ENCODE measurements around the gene GAS7. TPM values are rescaled to one million over a fixed set of nuclear protein-coding genes. Genes with fewer than 3 reads are reported as not detected.

Gene GAS7
- total RNA-seq, 1 donor from 2014 or later = 2.9 TPM

DNA sequence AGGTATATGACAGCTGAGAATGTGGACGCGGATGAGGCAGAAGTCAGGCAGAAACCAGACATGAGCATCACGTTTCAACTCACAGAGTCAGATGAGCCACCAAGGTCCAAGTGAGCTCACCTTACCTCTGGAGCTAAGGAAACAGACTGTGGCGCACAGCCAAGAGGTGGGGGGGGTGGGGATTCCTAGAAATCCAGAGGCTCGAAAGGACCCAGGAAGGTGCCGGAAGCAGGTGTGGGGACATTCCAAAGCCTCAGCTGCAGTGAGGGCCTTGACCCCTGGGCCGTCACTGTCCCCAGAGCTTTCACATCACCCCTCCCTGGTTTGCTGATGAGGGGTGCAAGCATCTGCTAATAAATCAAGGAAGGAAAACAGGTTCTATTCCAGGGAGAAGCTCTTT, 264.1 kb downstream of the GAS7 start:
- no peaks in the 10 kb centered on the region for H3K27me3 ChIP-seq
- Mint-ChIP-seq H3K27ac (no peak overlapping the region), H3K4me3 (no peak overlapping the region), H3K36me3 (peaks cover 2% of the 10 kb centered on the region), H3K4me1 (peaks cover 3% of the 10 kb centered on the region), H3K27me3 (ENCODE audit: insufficient read depth, low read depth) (peaks cover 4% of the 10 kb centered on the region), H3K9me3 (no peaks in the 10 kb centered on the region)
- no peaks in the 10 kb centered on the region for H4K20me1 ChIP-seq (ENCODE audit: low read depth)
- H3K9me3 ChIP-seq (ENCODE audit: low read depth) = no peaks in the 10 kb centered on the region
- H3K4me1 ChIP-seq = peaks cover 11% of the 10 kb centered on the region
- H3K36me3 ChIP-seq = no peaks in the 10 kb centered on the region
- H3K4me2 ChIP-seq = no peak overlapping the region
- no peak overlapping the region for H2AFZ ChIP-seq (replicated peaks)
- no peak overlapping the region for H3K9ac ChIP-seq
- TF ChIP-seq EZH2 (IDR thresholded peaks at IDR 0.05) = no peak
- TF ChIP-seq, protein P1, sequence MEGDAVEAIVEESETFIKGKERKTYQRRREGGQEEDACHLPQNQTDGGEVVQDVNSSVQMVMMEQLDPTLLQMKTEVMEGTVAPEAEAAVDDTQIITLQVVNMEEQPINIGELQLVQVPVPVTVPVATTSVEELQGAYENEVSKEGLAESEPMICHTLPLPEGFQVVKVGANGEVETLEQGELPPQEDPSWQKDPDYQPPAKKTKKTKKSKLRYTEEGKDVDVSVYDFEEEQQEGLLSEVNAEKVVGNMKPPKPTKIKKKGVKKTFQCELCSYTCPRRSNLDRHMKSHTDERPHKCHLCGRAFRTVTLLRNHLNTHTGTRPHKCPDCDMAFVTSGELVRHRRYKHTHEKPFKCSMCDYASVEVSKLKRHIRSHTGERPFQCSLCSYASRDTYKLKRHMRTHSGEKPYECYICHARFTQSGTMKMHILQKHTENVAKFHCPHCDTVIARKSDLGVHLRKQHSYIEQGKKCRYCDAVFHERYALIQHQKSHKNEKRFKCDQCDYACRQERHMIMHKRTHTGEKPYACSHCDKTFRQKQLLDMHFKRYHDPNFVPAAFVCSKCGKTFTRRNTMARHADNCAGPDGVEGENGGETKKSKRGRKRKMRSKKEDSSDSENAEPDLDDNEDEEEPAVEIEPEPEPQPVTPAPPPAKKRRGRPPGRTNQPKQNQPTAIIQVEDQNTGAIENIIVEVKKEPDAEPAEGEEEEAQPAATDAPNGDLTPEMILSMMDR (IDR thresholded peaks at IDR 0.05) = no peak
- TF ChIP-seq EZH2phosphoT487 (IDR thresholded peaks at IDR 0.05) = no peak
- DNase-seq (ENCODE audit: low spot score) = no peak
- no peaks in the 10 kb centered on the region for H3F3A ChIP-seq (ENCODE audit: low read depth)
- H3K79me2 ChIP-seq (ENCODE audit: low read depth) = no peaks in the 10 kb centered on the region
- no peak overlapping the region for H3K27ac ChIP-seq
- H3K4me3 ChIP-seq = no peak overlapping the region

DNA sequence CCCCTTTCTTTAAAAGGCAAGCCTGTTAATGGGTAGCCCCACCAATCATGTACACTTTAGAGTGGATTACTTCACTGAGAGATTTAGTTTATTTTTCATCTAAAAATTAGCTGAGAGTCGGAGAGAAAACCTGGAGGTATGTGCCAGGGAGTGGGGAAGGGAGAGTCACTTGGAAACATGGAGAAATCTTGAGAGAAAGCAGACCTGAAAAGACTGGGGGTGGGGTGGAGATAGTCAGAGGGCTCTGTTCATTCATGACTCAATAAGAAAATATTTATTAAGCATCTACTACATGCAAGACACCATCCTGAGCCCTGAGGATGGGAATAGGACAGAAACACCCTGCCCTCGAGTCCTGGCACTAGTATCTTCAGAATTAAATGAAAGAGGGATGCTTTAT, 265.9 kb downstream of the GAS7 start:
- Mint-ChIP-seq H3K27ac (no peak overlapping the region), H3K9me3 (no peaks in the 10 kb centered on the region), H3K4me1 (peaks cover 10% of the 10 kb centered on the region), H3K36me3 (peaks cover 2% of the 10 kb centered on the region), H3K4me3 (no peak overlapping the region), H3K27me3 (ENCODE audit: insufficient read depth, low read depth) (peaks cover 4% of the 10 kb centered on the region)
- Histone ChIP-seq H3K36me3 (no peaks in the 10 kb centered on the region), H3K27me3 (no peaks in the 10 kb centered on the region), H3K4me3 (no peak overlapping the region), H3K79me2 (ENCODE audit: low read depth) (no peaks in the 10 kb centered on the region), H3K9ac (no peak overlapping the region), H3K27ac (no peak overlapping the region), H4K20me1 (ENCODE audit: low read depth) (no peaks in the 10 kb centered on the region), H3K4me2 (no peak overlapping the region), H2AFZ (replicated peaks) (no peak overlapping the region), H3K9me3 (ENCODE audit: low read depth) (no peaks in the 10 kb centered on the region), H3K4me1 (peaks cover 11% of the 10 kb centered on the region), H3F3A (ENCODE audit: low read depth) (no peaks in the 10 kb centered on the region)
- TF ChIP-seq, protein P1 (IDR thresholded peaks at IDR 0.05) = no peak
- no peak for TF ChIP-seq EZH2 (IDR thresholded peaks at IDR 0.05)
- no peak for TF ChIP-seq EZH2phosphoT487 (IDR thresholded peaks at IDR 0.05)
- DNase-seq (ENCODE audit: low spot score) = no peak

DNA sequence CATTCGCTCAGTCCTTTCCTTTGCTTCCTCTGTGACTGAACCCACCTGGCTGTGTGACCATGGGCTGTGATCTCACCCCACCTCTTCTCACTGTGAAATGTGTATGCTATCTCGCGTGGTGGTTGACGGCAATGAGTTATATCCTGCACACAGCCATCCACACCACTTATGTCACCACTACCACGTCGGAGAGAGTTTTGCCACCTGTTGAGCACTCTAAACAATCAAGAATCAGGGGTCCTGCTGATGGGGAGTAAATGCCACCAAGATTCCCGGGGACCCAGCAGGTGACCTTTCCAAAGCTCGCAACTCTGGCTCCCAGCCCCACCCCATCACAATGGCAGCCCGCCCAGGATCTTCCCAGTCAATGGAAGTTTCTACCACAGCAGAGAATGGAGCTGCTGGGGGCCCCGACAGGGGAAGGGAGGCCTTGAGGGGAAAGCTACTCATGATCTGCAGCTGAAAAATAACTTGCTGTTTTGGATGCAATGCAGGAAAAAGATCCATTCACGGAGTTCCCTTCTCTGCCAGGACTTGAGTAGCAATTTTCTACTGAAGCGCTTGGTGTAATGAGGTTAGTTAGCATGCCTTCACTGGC, 267.2 kb downstream of the GAS7 start:
- H4K20me1 ChIP-seq (ENCODE audit: low read depth) = no peaks in the 10 kb centered on the region
- Mint-ChIP-seq H3K4me1 (peaks cover 10% of the 10 kb centered on the region), H3K9me3 (no peaks in the 10 kb centered on the region), H3K27ac (no peak overlapping the region), H3K27me3 (ENCODE audit: insufficient read depth, low read depth) (peaks cover 5% of the 10 kb centered on the region), H3K36me3 (peaks cover 2% of the 10 kb centered on the region), H3K4me3 (no peak overlapping the region)
- no peak overlapping the region for H3K27ac ChIP-seq
- no peak overlapping the region for H3K4me3 ChIP-seq
- H3K9ac ChIP-seq = no peak overlapping the region
- no peaks in the 10 kb centered on the region for H3F3A ChIP-seq (ENCODE audit: low read depth)
- H2AFZ ChIP-seq (replicated peaks) = peak overlapping the region; percentile 42
- H3K27me3 ChIP-seq = no peaks in the 10 kb centered on the region
- no peak for DNase-seq (ENCODE audit: low spot score)
- H3K4me1 ChIP-seq = peaks cover 11% of the 10 kb centered on the region
- H3K9me3 ChIP-seq (ENCODE audit: low read depth) = no peaks in the 10 kb centered on the region
- TF ChIP-seq, protein P1 (IDR thresholded peaks at IDR 0.05) = no peak
- TF ChIP-seq EZH2phosphoT487 (IDR thresholded peaks at IDR 0.05) (no peak), EZH2 (IDR thresholded peaks at IDR 0.05) (no peak)
- H3K36me3 ChIP-seq = no peaks in the 10 kb centered on the region
- H3K4me2 ChIP-seq = peak overlapping the region; percentile 11
- no peaks in the 10 kb centered on the region for H3K79me2 ChIP-seq (ENCODE audit: low read depth)
